HepG2 (cell line): ENCODE measurements around the gene PATE4. TPM values are rescaled to one million over a fixed set of nuclear protein-coding genes. Genes with fewer than 3 reads are reported as not detected.
A peak's percentile ranks its signal among the peaks of the same experiment; 100 is the strongest.

Experiments
- ATAC-seq: fragments of 200-7000 bp; cut with Tn5 transposase; 3 replicates; pipeline ENCODE4 v1.9.1; 2020; ENCODE audit warnings: mild to moderate bottlenecking, moderate library complexity
- BruUV-seq: library from RNA; stranded (reverse); fragments of 400-500 nt; replicated peaks from 2 replicates; lab custom pipeline; 2021; lab: Mats Ljungman, UMichigan
- CTCF ChIA-PET: fragments of 300-600 bp; formaldehyde crosslinking; extraction: SDS; loops from one replicate; lab custom pipeline; 2021; ENCODE audit warnings: low total read pairs, inconsistent platforms, low intra/inter-chr PET ratio; lab: Yijun Ruan, JAX
- POLR2A ChIA-PET: fragments of 350-600 bp; sonication (Branson Sonifier 250); formaldehyde crosslinking; loops from one replicate; lab custom pipeline; 2020; ENCODE audit warnings: antibody characterized with exemption, inconsistent platforms; lab: Yijun Ruan, JAX
- DNase-seq: peaks from one replicate; pipeline ENCODE4 v3.0.0-alpha.2; 2015; ENCODE audit warnings: low spot score
- FAIRE-seq: peaks from 3 replicates; lab custom pipeline; 2011; peaks lifted over from hg19 to GRCh38; lab: Jason Lieb, UNC
- H2AFZ ChIP-seq: one replicate; pipeline ENCODE4 v1.6.1; 2011; ENCODE audit warnings: low read length, inconsistent platforms
- H3K27ac ChIP-seq: fragments of 300-600 bp; 3 replicates; pipeline ENCODE4 v1.8.0; 2011; ENCODE audit warnings: mixed run types, mild to moderate bottlenecking, mixed read lengths, low read length, inconsistent platforms; ENCODE audit not compliant: insufficient read depth; ENCODE audit errors: extremely low read length
- H3K27me3 ChIP-seq, 2 experiments: fragments of 200-600 bp in 1 of 2; 2 replicates in 1 of 2; 3 replicates in 1 of 2; pipeline versions ENCODE4 v1.6.0 to v1.8.0; 2011; ENCODE audit warnings: low read length in 2 of 2, mild to moderate bottlenecking in 2 of 2, moderate library complexity in 2 of 2, inconsistent platforms in 1 of 2; ENCODE audit not compliant: insufficient read depth in 2 of 2, control insufficient read depth in 1 of 2
- H3K36me3 ChIP-seq, 2 experiments: fragments of 200-600 bp in 1 of 2; replicated peaks in 1 of 2; 2 replicates in 1 of 2; 3 replicates in 1 of 2; pipeline versions ENCODE4 v1.5.1 to v1.8.0; 2011; ENCODE audit warnings: low read length in 2 of 2, inconsistent platforms in 1 of 2; ENCODE audit not compliant: insufficient read depth in 2 of 2, control insufficient read depth in 1 of 2
- H3K4me1 ChIP-seq: 2 replicates; pipeline ENCODE4 v1.5.1; 2012; ENCODE audit warnings: low read length, inconsistent platforms; ENCODE audit not compliant: insufficient read depth
- H3K4me2 ChIP-seq: 2 replicates; pipeline ENCODE4 v1.6.0; 2011; ENCODE audit warnings: low read depth, low read length, inconsistent platforms
- H3K4me3 ChIP-seq, 3 experiments: fragments of 200-600 bp in 1 of 3; sonication (generic), shearing (Covaris generic) in 1 of 3; replicated peaks in 1 of 3; 2 replicates each; pipeline ENCODE4 v1.5.1; 2011 to 2016; ENCODE audit warnings: low read length in 3 of 3, inconsistent platforms in 2 of 3, low read depth in 2 of 3, mild to moderate bottlenecking in 2 of 3, control low read depth in 1 of 3, mixed read lengths in 1 of 3; ENCODE audit not compliant: insufficient read depth in 1 of 3
- H3K79me2 ChIP-seq: one replicate; pipeline ENCODE4 v1.6.1; 2011; ENCODE audit warnings: low read length, inconsistent platforms; ENCODE audit not compliant: insufficient read depth
- H3K9ac ChIP-seq: 2 replicates; pipeline ENCODE4 v1.6.0; 2011; ENCODE audit warnings: mild to moderate bottlenecking, low read depth, low read length, inconsistent platforms; ENCODE audit not compliant: insufficient read depth
- H3K9me3 ChIP-seq: 2 replicates; pipeline ENCODE4 v1.5.1; 2012; ENCODE audit warnings: mild to moderate bottlenecking, low read length
- H4K20me1 ChIP-seq: 2 replicates; pipeline ENCODE4 v1.6.0; 2011; ENCODE audit warnings: inconsistent platforms, mild to moderate bottlenecking, low read length, moderate library complexity; ENCODE audit not compliant: insufficient read depth
- CC2D1A ChIP-seq: sonication (generic); formaldehyde crosslinking; IDR thresholded peaks from 2 replicates; pipeline ENCODE4 v1.8.1; 2023; ENCODE audit warnings: mild to moderate bottlenecking, missing genetic modification reagents
- FOSL2 ChIP-seq: sonication (generic); formaldehyde crosslinking; IDR thresholded peaks from 2 replicates; pipeline ENCODE4 v1.4.0; 2020; ENCODE audit warnings: missing genetic modification reagents
- JUN ChIP-seq: sonication (generic); formaldehyde crosslinking; IDR thresholded peaks from 2 replicates; pipeline ENCODE4 v1.4.0; 2020; ENCODE audit warnings: mild to moderate bottlenecking, missing genetic modification reagents
- MAFK ChIP-seq, 2 experiments: IDR thresholded peaks in 1 of 2; conservative IDR thresholded peaks in 1 of 2; 2 replicates each; pipeline ENCODE4 v1.6.1; 2011; ENCODE audit warnings: improper control_type of control experiment in 2 of 2, low read length in 2 of 2
- NCOR1 ChIP-seq: fragments of 200-600 bp; sonication (generic); IDR thresholded peaks from 2 replicates; pipeline ENCODE4 v1.7.0; 2017; ENCODE audit warnings: antibody characterized with exemption, low read length, borderline replicate concordance
- SMC3 ChIP-seq: IDR thresholded peaks from 2 replicates; pipeline ENCODE4 v1.6.1; 2011; ENCODE audit warnings: low read length, improper control_type of control experiment
- ZFP41 ChIP-seq: sonication (generic); formaldehyde crosslinking; IDR thresholded peaks from 2 replicates; pipeline ENCODE4 v1.4.0; 2020; ENCODE audit warnings: mild to moderate bottlenecking, missing genetic modification reagents, borderline replicate concordance
- ZNF484 ChIP-seq: sonication (generic); formaldehyde crosslinking; IDR thresholded peaks from 2 replicates; pipeline ENCODE4 v1.5.1; 2020; ENCODE audit warnings: mild to moderate bottlenecking, low read depth, missing genetic modification reagents, borderline replicate concordance
- WGBS: methylation state at CpG from one replicate; pipeline ENCODE4 v1.1.6; 2017; ENCODE audit warnings: low lambda C conversion rate; 5-methylcytosine and 5-hydroxymethylcytosine counted together
- in situ Hi-C: cut with HindIII; loops from 2 replicates; pipeline ENCODE4 v1.10.0; 2017; ENCODE audit warnings: low pct_unique_long_range_greater_than_20kb; ENCODE audit not compliant: extremely low pct_ligation_motif_present
- intact Hi-C: fragments of 100-400 bp; cut with micrococcal nuclease; formaldehyde crosslinking; loops from one replicate; pipeline ENCODE4 v1.10.0; 2022; ENCODE audit not compliant: unreplicated experiment
- polyA plus RNA-seq, 8 experiments: library from polyadenylated mRNA; depleted of rRNA in 3 of 8; stranded (reverse) in 7 of 8; unstranded in 1 of 8; fragments of >200 nt; fragmentation: Illumina TruSeq in 4 of 8; extraction: Trizol in 4 of 8; gene quantifications; 2 replicates each; pipeline versions ENCODE4 v1.2.1 to v1.2.3, GENCODE V29; 2011 to 2016; ENCODE audit warnings: low read depth in 4 of 8, missing spikeins in 1 of 8, mixed read lengths in 1 of 8; ENCODE audit not compliant: insufficient read depth in 1 of 8
- total RNA-seq, 5 experiments: library from RNA; depleted of rRNA; stranded (reverse); fragments of >200 nt; fragmentation: Illumina TruSeq; extraction: Trizol; gene quantifications; 2 replicates each; pipeline ENCODE4 v1.2.3, GENCODE V29; 2016; ENCODE audit warnings: low read depth in 1 of 5
- TF ChIP-seq, protein P1 (sequence below): sonication (generic); formaldehyde crosslinking; IDR thresholded peaks from 2 replicates; pipeline ENCODE4 v1.4.0; 2020; ENCODE audit warnings: low read depth, mild to moderate bottlenecking, missing genetic modification reagents
- TF ChIP-seq, protein P2 (sequence below): sonication (generic); formaldehyde crosslinking; IDR thresholded peaks from 2 replicates; pipeline ENCODE4 v1.5.0; 2020; ENCODE audit warnings: missing genetic modification reagents
- TF ChIP-seq, protein P3 (sequence below): sonication (generic); formaldehyde crosslinking; IDR thresholded peaks from 2 replicates; pipeline ENCODE4 v1.5.0; 2020; ENCODE audit warnings: missing genetic modification reagents
- TF ChIP-seq, protein P4 (sequence below): sonication (generic); formaldehyde crosslinking; IDR thresholded peaks from 2 replicates; pipeline ENCODE4 v1.8.1; 2022; ENCODE audit warnings: mild to moderate bottlenecking, missing genetic modification reagents
- TF ChIP-seq, protein P5 (sequence below): IDR thresholded peaks from 2 replicates; pipeline ENCODE4 v1.6.1; 2018; ENCODE audit warnings: missing genetic modification reagents
- TF ChIP-seq, protein P6 (sequence below), 2 experiments: sonication (generic) in 1 of 2; formaldehyde crosslinking in 1 of 2; IDR thresholded peaks; 2 replicates each; pipeline versions ENCODE4 v1.4.0 to v1.6.1; 2018 to 2020; ENCODE audit warnings: missing genetic modification reagents in 2 of 2, borderline replicate concordance in 1 of 2, low read depth in 1 of 2, mild to moderate bottlenecking in 1 of 2, missing biosample characterization in 1 of 2

Gene PATE4
- total and polyA plus RNA-seq, 2 of the 13 experiments (the other 11 are each of a cell fraction or from before 2014, with no cell fraction given): not detected

DNA sequence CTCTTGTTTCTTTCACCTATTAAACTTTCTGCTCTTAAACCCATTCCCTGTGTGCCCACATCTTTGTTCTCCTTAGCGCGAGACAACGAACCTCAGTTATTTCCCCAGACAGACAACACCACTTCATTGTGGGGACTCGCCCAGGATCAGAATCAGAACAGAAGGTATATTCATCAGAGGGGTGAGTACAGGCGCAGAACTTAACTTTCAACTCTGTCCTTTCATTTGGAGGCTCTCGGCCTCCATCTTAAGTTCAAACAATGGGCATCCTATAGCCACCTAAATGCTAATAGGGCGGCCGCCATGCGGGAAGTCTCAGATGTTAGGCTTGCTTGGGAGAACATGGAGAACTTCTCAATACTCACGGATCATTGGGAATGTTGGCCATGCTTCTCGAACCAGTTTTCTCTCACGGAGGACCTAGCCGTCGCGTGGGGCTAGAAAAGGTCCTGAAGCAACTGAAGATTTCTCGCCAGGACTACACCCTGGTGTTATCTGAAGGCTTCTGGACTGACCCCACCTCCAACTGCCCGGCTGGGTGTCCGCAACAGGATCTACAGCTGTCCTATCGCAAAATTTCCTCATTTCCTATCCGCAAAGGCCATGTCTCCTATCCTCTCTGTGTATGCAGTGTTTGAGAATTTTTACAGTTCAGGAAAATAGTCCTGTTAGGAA, 40.9 kb downstream of the PATE4 start:
- Histone ChIP-seq H3K36me3 (no peaks in the 10 kb centered on the region), H3K4me3 (peak overlapping the region in 2 of 3 experiments; percentile 19 to 36; a peak in 3 of 6 replicates), H3K27ac (no peak overlapping the region), H3K9me3 (no peaks in the 10 kb centered on the region), H3K9ac (no peak overlapping the region), H4K20me1 (no peaks in the 10 kb centered on the region), H3K4me2 (peak overlapping the region; percentile 64), H3K79me2 (no peaks in the 10 kb centered on the region), H2AFZ (no peak overlapping the region), H3K4me1 (peaks cover 6% of the 10 kb centered on the region), H3K27me3 (0 out of 5 replicates have a peak, but pooled peaks cover 0 to 5% of the 10 kb centered on the region in 2 experiments)
- TF ChIP-seq, protein P1, sequence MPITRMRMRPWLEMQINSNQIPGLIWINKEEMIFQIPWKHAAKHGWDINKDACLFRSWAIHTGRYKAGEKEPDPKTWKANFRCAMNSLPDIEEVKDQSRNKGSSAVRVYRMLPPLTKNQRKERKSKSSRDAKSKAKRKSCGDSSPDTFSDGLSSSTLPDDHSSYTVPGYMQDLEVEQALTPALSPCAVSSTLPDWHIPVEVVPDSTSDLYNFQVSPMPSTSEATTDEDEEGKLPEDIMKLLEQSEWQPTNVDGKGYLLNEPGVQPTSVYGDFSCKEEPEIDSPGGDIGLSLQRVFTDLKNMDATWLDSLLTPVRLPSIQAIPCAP: no peak
- no peak for TF ChIP-seq ZFP41 (CRISPR knock-in tag)
- TF ChIP-seq, protein P2, sequence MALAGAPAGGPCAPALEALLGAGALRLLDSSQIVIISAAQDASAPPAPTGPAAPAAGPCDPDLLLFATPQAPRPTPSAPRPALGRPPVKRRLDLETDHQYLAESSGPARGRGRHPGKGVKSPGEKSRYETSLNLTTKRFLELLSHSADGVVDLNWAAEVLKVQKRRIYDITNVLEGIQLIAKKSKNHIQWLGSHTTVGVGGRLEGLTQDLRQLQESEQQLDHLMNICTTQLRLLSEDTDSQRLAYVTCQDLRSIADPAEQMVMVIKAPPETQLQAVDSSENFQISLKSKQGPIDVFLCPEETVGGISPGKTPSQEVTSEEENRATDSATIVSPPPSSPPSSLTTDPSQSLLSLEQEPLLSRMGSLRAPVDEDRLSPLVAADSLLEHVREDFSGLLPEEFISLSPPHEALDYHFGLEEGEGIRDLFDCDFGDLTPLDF (CRISPR knock-in tag): no peak
- TF ChIP-seq FOSL2 (CRISPR knock-in tag): no peak
- TF ChIP-seq JUN: no peak
- TF ChIP-seq SMC3: no peak
- TF ChIP-seq, protein P3, sequence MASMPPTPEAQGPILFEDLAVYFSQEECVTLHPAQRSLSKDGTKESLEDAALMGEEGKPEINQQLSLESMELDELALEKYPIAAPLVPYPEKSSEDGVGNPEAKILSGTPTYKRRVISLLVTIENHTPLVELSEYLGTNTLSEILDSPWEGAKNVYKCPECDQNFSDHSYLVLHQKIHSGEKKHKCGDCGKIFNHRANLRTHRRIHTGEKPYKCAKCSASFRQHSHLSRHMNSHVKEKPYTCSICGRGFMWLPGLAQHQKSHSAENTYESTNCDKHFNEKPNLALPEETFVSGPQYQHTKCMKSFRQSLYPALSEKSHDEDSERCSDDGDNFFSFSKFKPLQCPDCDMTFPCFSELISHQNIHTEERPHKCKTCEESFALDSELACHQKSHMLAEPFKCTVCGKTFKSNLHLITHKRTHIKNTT (CRISPR knock-in tag): no peak
- TF ChIP-seq, protein P4, sequence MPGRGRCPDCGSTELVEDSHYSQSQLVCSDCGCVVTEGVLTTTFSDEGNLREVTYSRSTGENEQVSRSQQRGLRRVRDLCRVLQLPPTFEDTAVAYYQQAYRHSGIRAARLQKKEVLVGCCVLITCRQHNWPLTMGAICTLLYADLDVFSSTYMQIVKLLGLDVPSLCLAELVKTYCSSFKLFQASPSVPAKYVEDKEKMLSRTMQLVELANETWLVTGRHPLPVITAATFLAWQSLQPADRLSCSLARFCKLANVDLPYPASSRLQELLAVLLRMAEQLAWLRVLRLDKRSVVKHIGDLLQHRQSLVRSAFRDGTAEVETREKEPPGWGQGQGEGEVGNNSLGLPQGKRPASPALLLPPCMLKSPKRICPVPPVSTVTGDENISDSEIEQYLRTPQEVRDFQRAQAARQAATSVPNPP (CRISPR knock-in tag): no peak
- no peak for TF ChIP-seq MAFK (conservative IDR thresholded peaks at IDR 0.05 in 1 of 2, IDR thresholded peaks at IDR 0.05 in 1 of 2; ENCODE audit: low read length in 2 of 2)
- no peak for TF ChIP-seq ZNF484 (CRISPR knock-in tag)
- no peak for TF ChIP-seq NCOR1
- no peak for TF ChIP-seq CC2D1A (CRISPR knock-in tag)
- TF ChIP-seq, protein P5, sequence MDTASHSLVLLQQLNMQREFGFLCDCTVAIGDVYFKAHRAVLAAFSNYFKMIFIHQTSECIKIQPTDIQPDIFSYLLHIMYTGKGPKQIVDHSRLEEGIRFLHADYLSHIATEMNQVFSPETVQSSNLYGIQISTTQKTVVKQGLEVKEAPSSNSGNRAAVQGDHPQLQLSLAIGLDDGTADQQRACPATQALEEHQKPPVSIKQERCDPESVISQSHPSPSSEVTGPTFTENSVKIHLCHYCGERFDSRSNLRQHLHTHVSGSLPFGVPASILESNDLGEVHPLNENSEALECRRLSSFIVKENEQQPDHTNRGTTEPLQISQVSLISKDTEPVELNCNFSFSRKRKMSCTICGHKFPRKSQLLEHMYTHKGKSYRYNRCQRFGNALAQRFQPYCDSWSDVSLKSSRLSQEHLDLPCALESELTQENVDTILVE (CRISPR knock-in tag): no peak
- TF ChIP-seq, protein P6, sequence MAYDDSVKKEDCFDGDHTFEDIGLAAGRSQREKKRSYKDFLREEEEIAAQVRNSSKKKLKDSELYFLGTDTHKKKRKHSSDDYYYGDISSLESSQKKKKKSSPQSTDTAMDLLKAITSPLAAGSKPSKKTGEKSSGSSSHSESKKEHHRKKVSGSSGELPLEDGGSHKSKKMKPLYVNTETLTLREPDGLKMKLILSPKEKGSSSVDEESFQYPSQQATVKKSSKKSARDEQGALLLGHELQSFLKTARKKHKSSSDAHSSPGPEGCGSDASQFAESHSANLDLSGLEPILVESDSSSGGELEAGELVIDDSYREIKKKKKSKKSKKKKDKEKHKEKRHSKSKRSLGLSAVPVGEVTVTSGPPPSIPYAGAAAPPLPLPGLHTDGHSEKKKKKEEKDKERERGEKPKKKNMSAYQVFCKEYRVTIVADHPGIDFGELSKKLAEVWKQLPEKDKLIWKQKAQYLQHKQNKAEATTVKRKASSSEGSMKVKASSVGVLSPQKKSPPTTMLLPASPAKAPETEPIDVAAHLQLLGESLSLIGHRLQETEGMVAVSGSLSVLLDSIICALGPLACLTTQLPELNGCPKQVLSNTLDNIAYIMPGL (CRISPR knock-in tag; IDR thresholded peaks at IDR 0.05; ENCODE audit: borderline replicate concordance in 1 of 2, low read depth in 1 of 2): no peak
- ChIA-PET POLR2A (no interaction called here), CTCF (interaction anchor here (0.5 to 1.9 kb wide), 4 partner anchors 36 to 451 kb away, joined by 3 to 7 read pairs (median 4); no protein-coding TSS in a partner anchor)
- intact Hi-C loops: loop anchor here (5.0 kb wide), 1 partner anchor 912 kb away; no protein-coding TSS in a partner anchor
- BruUV-seq: no TSS peak
- FAIRE-seq: no peak
- peak; percentile 50 for ATAC-seq
- WGBS: 54% methylated on average over 16 of the region's 20 CpGs
- in situ Hi-C loops: loop anchor here (5.0 to 10.0 kb wide), 4 partner anchors 149 to 449 kb away; partner anchors contain the start of gene CHEK1
- no peak for DNase-seq
